GM12873 (cell line): ENCODE data around the gene MRPL4.
A peak's percentile ranks its signal among the peaks of the same experiment; 100 is the strongest.

ENCODE experiments used
- TF ChIP-seq, protein P1 (sequence below): IDR thresholded peaks from 2 replicates; pipeline ENCODE4 v1.5.1; 2012; ENCODE audit warnings: low read depth, mild to moderate bottlenecking, moderate library complexity, low read length, control low read depth; ENCODE audit not compliant: insufficient read depth; ENCODE audit errors: missing control alignments

The MRPL4 gene

DNA sequence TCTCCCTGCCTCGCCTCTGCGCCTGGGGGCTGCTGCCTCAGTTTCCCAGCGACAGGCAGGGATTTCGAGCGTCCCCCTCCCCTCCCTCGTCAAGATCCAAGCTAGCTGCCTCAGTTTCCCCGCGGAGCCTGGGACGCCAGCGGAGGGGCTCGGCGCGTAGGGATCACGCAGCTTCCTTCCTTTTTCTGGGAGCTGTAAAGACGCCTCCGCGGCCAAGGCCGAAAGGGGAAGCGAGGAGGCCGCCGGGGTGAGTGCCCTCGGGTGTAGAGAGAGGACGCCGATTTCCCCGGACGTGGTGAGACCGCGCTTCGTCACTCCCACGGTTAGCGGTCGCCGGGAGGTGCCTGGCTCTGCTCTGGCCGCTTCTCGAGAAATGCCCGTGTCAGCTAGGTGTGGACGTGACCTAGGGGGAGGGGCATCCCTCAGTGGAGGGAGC is 18.2 kb downstream of the MRPL4 start:
- TF ChIP-seq, protein P1, sequence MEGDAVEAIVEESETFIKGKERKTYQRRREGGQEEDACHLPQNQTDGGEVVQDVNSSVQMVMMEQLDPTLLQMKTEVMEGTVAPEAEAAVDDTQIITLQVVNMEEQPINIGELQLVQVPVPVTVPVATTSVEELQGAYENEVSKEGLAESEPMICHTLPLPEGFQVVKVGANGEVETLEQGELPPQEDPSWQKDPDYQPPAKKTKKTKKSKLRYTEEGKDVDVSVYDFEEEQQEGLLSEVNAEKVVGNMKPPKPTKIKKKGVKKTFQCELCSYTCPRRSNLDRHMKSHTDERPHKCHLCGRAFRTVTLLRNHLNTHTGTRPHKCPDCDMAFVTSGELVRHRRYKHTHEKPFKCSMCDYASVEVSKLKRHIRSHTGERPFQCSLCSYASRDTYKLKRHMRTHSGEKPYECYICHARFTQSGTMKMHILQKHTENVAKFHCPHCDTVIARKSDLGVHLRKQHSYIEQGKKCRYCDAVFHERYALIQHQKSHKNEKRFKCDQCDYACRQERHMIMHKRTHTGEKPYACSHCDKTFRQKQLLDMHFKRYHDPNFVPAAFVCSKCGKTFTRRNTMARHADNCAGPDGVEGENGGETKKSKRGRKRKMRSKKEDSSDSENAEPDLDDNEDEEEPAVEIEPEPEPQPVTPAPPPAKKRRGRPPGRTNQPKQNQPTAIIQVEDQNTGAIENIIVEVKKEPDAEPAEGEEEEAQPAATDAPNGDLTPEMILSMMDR: no peak

DNA sequence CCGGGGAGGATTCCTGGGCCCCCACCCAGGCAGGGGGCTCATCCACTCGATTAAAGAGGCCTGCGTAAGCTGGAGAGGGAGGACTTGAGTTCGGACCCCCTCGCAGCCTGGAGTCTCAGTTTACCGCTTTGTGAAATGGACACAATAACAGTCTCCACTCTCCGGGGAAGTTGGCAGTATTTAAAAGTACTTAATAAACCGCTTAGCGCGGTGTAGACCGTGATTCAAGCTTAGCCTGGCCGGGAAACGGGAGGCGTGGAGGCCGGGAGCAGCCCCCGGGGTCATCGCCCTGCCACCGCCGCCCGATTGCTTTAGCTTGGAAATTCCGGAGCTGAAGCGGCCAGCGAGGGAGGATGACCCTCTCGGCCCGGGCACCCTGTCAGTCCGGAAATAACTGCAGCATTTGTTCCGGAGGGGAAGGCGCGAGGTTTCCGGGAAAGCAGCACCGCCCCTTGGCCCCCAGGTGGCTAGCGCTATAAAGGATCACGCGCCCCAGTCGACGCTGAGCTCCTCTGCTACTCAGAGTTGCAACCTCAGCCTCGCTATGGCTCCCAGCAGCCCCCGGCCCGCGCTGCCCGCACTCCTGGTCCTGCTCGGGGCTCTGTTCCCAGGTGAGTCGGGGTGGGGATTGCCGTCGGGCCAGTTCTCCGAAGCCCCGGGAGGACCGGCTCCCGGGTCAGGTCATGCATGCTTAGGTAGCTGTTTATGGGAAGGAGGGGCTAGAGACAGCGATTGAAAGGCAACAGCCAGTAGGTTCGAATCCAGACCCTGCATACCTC is 18.8 kb downstream of the MRPL4 start, which contains the start of gene ICAM1:
TSS of gene ICAM1 (plus strand) at position 505 of the 779 bp plus-strand sequence. CDS start at position 545, 40 bp downstream.
- TF ChIP-seq, protein P1: peak; percentile 38

DNA sequence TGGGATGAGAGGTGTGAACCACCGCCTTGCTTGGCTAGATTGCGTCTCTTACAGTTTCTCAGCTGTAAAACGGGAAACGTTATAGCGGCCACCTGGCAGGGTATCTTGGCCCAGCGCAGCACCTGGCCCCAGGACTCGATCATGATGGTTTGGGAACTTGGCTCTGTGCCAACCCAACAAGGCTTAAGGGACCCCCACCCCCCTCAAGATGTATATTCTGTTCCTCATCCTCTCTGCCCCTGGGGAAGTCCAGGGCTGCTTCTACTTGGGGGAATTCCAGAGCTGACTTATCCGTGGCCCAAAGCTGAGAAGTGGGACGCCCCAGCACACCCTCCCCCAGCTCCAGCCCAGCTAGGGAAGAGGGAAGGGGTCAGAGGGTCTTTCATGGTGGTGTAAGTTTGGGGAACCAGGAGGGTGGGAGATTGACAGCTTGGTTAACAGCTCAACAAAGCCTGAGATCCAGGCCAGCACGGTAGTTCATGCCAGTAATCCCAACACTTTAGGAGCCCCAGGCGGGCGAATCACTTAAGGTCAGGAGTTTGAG is 19.6 kb downstream of the MRPL4 start:
- TF ChIP-seq, protein P1: no peak

DNA sequence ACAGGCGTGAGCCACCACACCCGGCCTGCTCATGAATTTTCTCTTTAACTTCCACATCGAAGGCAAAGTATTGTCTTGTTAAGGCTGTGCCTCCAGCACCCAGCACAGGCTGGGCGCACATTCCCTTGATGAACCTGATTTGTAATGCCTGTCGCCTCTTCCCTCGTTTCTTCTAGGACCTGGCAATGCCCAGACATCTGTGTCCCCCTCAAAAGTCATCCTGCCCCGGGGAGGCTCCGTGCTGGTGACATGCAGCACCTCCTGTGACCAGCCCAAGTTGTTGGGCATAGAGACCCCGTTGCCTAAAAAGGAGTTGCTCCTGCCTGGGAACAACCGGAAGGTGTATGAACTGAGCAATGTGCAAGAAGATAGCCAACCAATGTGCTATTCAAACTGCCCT is 22.6 kb downstream of the MRPL4 start:
- TF ChIP-seq, protein P1: no peak

DNA sequence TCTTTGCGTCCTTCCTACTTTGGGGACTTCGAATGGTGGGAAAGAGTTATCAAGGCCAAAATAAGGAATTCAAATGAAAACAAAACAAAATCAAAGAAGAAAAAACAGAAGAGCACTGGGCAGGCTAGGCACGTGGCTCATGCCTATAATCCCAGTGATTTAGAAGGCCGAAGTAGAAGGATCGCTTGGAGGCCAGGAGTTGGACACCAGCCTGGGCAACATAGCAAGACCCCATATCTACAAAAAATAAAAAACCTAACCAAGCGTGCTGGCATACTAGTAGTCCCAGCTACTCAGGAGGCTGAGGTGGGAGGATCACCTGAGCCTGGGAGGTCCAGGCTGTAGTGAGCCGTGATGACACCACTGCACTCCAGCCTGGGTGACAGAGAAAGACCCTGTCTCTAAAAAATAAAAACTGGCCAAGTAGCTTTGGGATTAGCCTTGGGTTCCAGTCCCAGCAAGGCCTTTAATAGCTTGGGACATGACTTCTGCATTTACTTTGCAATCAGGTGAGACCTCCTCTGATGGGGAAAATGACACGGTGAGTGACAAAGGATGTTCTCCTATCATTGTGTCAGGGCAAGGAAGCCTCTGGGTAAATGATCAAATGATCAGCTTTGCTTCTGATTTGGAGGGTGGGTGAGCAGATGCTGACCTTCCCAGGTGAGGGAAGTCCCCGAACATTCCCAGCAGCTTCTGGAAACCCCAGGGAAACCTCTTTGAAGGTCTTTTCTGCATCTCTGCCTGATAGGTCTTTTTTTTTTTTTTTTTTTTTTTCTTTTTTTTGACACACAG is 26.0 kb downstream of the MRPL4 start:
- TF ChIP-seq, protein P1: no peak

DNA sequence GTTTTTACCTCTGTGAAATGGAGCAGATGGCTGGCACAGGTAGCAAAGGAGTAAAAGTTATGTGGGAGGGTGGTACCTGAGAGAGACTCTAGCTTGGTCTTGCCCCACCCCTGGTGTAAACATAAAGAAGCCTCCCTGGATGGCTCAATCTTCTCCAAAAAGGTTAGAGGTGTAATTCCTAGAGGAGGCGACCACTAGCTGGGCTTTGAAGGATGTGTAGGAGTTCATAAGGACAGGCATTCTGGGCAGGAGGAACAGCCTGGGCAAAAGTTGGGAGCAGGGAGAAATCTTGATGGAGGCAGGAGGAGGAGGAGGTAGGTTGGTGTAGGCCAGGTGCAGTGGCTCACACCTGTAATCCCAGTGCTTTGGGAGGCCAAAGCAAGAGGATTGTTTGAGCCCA is 26.9 kb downstream of the MRPL4 start:
- TF ChIP-seq, protein P1: no peak

DNA sequence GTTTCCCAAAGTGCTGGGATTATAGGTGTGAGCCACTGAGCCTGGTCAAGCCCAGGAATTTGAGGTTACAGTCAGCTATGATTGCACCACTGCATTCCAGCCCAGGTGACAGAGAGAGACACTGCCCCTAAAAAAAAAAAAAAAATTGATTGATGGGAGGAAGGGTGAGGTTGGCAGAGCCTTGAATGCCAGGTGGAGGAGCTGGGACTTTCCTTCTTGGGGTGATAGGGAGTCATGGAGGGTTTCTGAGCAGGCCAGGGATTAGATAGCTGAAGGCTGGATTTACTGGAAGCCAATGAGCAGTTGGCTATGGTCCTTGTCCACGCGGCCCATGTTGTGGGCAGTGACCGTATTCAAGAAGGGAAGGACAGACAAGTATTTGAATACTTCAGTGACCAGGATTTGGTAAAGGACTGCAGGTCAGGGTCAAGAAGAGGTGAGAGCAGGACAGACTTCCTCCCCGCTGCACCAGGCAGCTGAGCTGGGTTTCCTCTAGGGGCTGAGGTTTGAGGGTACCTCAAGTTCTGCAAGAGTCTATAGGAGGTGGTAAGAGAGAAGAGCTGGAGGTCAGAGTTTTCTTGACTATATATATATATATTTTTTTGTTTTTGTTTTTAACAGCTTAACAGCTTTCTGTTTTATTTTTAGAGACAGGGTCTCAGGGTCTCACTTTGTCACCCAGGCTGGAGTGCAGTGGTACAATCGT is 27.9 kb downstream of the MRPL4 start:
- TF ChIP-seq, protein P1: no peak
